HuH-7 (cell line): Measurements from ENCODE around the gene TPPP3.
A peak's percentile ranks its signal among the peaks of the same experiment; 100 is the strongest.

Source experiments
- DNase-seq: peaks from one replicate; pipeline ENCODE4 v3.0.0; 2011; ENCODE audit warnings: low spot score

Gene TPPP3

DNA sequence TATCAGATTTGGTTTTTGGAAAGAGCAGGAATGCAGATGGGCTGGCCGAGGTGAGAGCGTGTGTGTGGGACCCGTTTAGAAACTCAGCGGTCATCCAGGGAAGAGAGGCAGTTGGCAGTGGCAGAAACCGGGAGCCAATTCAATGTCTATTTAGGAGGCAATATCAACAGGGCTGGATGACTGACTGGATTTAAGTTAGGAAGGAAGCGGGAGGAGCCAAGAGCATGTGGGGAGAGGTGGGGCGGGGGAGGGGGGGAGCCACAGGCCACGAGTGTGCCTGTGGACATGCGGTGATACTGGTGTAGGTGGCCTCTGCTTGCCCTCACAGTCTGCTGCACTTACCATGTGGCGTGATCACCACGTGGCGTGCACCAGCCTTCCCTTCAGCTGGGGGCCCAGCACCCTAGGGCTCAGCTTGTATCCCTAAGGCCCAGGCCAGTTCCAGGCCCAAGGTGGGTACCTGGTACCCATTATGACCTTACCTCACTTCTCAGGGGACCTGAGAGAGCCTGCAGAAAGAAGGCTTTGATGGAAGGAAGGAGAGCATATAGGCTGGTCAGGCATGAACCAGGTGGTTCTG, 10.8 kb upstream of the TPPP3 start:
- DNase-seq: no peak

DNA sequence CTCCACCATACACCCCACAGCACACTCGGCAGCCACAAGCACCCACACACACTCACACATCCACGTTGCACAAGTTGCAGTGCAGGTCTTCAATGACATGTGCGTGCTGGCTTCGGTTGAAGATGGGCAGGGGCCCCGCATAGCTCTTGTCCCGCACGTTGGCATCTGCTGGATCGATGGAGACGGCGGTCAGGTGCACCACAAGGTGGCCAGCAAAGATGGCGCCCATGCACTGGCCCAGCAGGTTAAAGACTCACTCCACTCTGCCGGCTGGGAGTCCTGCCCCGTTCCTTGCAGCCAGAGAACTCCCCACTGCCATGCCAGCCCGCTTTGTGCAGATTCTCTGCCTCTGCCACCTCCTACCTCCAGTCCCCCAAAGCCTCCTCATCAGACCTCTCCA, 7.6 kb upstream of the TPPP3 start:
- no peak for DNase-seq

DNA sequence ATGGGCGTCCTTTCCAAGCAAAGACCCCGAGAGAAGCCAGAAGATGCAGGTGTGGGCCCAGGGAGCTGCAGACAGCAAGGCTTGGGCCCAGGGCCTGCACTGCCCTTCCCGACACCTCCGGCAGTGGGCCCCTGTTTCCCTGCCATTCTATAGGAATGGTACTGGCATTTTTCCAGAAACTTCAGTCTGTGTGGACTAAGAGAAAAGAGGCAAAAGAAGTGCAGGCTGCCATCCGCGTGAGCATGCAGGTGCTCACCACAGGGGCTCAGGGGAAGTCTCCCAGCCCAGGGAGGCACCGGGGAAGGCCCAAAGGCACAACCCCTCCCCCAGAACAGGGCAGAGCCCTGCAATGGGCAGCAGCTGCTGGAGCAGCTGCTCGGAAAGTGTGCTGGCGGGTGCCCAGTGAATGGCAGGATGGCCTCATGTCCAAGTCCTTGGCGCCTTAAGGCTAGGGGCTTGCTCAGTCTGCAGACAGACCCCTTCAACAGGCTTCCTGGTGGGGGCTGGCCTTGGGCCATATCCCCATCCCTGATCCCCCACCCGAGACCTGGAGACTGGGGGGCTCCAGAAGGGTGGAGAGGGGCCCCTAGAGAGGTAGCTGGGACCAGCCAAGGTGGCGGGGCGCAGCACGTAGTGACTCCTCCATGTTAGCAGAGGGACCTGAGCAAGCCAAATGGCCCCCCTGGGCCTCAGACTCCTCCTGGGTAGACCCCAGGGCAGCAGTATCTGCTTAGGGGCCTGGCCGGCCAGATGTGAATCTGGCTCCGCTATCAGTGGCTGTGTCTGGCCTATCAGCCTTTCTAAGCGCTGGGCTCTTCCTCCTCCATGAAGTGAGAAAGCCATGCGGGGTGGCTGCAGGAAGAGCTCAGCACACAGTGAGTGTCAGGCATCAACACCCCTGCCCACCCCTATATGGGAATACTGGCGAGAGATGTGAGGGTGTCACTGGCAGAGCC, 6.7 kb upstream of the TPPP3 start:
- no peak for DNase-seq

DNA sequence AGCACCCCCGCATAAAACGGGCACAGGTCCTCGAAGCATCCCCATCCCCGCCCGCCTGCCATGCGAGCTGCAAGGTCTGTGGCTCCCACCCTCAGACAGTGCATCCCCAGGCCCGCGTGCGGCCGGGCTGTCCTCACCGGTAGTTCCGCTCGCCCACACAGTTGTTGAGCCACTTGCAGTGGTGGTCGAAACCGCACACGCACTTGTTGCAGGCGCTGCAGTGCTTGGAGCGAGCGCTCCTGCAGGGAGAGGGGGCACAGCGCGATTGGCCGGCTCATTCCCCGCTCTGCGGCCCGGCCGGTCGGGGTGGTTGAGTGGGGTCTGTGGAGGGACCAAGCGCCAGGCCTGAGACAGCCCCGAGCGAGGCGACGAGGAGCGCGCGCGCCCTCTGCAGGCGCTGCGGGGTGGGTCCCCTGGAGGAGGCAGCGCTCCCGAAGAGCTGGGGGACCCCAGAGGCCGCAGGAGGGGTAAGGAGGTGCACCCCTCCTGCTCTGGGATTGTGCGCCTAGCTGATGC, 6.0 kb upstream of the TPPP3 start:
- DNase-seq: peak; percentile 89

DNA sequence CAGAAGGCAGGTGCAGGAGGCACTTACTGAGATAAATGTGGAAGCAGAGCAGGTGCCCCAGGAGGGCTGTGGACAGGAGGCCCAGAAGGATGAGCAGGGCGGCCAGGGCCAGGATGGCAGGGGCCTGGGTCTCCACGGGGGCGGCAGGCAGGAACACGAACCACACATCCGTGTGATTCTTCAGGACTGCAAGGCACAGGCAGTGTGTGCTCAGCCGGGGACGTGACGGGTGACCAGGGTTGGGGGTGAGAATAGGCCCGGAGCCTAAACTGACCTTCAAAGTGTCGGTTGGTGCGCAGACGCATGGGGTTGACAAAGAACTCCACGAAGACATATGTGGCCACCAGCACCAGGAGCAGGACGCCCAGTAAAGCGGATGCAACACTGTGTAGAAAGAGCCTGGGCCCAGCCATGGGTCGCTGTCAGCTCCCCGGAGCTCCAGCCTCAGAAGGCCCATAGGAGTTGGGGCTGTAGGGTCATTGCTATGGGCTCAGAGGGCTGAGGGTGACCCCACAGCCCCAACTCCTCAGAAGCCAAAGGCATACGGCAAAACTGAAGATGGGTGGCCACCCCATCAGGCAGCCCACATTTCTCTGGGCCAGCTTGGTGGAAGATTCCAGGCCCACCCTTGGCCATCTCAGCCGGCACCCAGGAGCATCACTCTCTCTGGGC, 5.4 kb upstream of the TPPP3 start:
- no peak for DNase-seq

DNA sequence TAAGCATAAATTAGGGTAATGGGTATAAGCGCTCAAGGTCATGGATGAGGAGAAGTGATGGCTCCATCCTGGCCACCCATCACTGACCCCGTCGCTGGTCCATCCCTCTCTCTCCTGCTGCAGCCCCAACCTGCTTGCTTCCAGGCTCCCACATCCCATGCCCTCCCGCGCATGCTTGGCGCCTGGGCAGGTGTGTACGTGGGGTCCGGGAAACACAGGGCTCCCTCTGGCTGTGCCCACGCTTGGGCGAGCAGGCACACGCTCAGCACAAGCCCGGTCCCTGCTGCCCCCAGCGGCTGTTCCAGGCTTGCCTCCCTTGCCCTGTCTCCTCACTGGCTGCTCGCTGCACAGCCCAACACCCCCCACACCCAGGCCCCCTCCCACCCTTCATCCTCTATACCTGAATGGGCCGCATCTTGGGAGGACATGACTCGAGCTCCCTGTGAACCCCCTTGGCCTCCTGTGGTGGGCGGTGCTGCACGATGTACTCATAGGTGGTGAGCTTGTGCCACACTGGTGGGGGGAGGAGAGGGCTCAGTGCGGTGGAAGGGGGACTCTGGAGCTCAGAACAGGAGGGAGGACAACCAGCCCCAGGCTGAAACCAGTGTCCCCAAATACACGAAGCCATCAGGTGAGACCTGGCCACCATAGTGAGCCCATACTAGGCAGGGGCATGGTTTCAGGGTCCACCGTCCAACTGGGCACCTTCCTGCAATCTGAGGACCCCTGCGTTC, 4.7 kb upstream of the TPPP3 start:
- no peak for DNase-seq

DNA sequence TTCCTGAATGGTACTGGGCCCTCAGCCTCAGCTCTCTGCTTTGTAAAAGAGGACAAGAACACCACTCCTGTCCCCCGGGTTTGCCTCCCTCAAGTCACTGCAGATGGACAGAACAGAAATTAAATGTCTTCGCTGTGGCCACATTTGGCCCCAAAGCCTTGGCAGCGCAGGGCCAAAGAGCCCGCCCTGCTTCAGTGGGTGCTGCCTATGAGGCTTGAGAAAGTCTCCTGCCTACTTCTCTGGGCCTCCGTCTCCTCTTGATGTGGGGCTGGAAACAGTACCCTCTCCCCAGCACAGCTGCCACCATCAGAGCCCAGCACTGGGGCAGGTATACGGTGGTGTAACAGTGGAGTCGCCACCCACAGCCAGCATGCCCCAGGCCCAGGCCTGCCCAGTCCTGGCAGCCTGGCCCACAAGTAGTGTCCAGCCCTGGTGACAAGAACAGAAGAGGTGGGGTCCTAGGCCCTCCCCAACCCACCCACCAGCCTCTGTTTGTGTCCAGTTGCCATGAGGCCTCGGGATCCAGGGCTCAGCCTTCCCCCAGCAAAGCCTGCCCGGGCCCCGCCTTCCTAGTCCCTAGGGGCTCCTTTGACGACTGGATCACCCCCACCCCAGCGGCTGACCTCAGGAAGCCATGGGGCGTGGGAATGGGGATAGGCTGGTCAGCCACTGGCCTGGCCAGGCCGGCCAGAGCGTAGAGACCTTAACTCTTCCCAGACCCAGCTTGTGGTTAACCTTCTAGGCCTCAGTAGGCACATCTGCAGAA, 3.9 kb upstream of the TPPP3 start:
- DNase-seq: no peak

DNA sequence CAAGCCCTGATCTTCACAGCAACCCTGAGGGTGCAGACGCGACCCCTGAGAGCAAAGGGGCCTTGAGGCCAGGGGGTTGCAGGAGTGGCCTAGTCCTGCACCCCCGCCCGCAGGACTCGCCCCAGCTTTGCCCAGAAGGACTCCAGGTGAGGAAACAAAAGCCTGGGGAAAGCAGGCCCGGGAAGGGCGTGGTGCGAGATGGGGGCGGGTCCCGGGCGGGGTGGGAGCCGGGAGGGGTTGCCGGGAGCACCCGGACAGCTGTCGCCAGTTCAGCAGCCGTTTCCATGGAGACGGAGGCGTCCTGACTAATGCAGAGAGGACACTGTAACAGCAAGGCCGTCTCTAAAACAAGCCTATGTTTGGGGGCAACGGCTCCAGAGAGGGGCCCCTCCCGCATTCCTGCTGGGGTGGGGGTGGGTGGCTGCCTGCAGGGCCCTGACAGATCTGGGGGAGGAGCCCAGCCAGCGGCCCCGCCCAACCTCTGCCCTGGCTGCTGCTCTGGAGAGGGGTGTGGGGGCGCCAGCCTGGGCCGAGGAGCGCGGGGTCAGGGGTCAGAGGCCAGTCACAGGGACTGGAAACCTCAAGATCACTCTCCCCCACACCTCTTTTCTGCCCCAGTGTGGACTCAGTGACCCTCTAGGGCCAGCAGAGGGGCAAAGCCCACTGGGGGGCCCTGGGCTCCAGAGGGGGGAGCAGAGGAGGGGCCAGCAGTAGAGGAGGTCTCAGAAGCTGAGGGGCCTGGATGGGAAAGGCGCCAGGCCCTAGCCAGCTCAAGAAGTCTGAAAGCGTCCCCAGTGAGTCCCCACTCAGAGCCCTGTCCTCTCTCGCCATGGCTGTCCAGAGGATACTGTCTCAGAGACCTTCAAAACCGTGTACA, 3.1 kb upstream of the TPPP3 start:
- peak; percentile 54 for DNase-seq

DNA sequence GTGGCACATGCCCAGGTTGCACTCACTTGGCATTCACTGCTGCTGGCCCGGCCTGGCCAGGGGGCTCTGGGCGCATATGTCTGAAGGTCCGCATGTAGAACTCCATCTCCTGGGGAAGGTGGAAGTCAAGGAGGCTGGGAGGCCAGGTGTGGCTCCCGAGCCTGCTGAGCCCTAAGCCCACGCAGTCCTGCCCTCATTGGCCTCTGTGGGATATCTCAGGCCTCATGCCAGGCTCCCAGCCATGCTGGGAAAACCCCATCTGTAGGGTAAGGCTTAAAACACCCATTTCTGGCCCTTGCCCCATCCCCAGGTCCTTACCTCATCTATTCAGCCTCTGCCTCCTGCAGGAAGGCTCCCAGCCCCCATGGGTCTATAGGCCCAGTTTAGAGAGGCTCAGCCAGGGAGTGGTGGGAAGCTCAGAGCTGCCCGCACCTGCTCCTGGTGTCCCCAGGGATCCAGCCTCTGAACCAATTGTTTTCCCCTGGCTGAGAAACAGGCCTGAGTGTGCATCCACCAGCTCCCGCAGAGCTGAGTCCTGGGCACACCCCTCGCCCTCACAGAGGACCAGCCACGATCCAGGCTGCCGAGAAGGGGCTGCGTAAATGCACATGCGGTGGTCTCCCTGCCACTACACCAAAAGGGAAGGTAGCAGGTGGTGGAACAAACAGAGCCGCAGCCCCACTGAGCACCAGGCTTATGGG, 2.3 kb upstream of the TPPP3 start:
- DNase-seq: no peak

DNA sequence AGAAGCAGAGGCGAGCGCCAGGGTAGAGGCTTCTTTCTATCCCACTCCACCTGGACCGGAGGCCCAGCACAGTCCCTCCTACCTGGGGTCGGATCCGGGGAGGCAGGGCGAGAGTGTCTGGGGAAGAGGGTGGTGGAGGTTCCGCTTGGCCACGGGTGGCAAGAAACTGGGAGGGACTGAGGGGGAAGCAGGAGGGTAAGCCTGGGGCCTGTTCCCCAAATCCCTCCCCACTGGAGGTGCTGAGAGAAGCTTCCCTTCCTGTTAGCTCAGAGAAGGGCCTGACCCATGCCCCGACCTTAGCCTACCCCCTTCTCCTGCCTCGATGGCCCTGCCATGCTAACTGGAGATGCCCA, 1.8 kb upstream of the TPPP3 start:
- DNase-seq: no peak

DNA sequence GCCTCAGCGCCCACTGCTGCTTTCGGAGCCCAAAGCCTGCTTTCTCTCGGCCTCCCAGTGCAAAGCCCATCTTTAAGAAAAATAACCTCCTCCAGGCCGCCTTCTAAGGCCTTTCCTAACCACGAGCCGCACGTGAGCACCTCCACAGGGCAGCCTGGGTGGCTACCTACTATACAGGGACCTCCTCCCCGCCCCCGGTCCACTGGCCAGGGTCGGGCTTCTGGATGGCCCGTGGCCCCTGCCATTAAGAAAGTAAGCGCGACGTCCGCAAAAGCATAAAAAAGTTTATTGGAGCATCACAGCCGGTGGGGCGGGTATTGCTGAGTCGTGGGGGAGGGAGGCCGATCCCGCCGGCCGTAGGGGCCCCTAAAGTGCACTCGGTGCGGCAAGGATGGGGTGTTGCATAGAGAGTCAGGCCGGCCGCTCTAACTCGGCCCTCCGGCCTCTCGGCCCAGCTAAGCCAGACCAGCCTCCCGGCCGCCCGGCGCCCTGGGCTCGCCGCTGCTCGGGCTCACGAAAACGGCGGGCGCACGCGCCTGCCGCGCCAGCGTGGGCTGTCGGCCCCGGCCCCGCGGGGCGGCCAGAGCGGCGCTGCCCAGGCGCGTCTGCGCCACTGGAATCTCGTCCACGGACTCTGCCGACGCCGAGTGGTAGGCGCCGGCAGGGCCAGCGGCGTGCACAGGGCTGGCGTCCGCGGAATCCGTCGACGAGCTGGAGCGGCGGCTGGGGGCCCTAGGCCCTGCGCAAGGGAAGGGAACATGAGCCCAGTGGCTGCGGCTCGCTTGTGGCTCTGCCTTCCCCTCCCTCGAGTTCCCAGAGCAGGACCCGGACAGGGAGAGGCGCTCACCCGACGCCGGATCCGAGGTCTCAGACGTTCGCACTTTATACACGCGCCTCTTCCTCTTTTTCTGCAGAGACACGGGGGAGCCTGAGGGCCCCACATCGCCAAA, 1.1 kb upstream of the TPPP3 start:
- DNase-seq: no peak

DNA sequence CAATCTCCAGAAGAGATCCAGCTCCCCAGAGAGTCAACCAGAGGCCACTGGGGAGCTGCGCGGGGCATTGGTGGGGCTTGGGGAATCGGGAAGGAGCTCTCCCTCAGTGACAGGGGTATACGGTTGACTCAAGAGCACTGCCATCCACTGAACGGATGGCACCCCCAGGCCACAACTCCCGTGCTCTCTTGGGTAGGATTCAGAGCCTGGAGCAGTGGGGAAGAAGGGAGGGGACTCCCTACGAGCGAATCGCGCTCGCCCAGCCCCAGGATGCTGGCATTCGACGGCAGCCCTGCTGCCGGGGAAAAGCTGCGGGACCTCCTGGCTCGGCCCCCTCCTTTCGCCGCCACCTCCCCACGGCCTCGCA, 473 bp upstream of the TPPP3 start:
- DNase-seq: no peak

DNA sequence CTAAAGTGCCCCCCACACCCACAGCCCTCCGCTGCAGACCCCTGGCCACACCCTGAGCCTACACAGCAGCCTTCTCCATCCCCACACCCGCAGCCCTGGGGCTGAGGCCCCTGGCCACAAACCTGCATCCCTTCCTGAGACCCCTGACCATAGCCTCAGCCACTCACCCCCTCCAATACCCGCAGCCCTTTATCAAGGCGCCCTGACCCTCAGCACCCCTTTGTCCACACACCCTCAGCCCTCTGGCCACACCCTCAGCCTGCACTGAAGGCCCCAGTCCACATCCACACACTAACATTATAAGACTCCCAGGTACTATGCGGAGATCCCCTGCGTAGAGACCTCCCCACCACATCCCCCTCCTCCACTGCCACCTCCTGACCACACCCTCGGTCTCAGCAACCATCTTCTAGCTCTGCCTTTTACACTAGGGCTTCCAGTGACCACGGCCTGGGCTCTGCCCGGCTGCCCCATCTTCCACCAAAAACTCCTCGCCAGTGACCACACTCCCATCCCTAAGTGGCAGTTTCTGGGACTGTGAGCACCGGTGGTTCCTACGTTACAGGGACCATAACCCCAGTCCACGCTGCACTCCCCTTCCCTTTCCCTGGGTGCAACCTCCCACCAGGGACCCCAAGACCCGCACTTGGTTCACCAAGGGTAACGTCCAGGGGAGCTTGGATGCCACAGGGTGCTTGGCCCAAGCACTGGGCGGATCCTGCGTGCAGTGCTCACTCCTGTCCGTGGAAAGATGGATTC, 818 bp downstream of the TPPP3 start:
- no peak for DNase-seq

DNA sequence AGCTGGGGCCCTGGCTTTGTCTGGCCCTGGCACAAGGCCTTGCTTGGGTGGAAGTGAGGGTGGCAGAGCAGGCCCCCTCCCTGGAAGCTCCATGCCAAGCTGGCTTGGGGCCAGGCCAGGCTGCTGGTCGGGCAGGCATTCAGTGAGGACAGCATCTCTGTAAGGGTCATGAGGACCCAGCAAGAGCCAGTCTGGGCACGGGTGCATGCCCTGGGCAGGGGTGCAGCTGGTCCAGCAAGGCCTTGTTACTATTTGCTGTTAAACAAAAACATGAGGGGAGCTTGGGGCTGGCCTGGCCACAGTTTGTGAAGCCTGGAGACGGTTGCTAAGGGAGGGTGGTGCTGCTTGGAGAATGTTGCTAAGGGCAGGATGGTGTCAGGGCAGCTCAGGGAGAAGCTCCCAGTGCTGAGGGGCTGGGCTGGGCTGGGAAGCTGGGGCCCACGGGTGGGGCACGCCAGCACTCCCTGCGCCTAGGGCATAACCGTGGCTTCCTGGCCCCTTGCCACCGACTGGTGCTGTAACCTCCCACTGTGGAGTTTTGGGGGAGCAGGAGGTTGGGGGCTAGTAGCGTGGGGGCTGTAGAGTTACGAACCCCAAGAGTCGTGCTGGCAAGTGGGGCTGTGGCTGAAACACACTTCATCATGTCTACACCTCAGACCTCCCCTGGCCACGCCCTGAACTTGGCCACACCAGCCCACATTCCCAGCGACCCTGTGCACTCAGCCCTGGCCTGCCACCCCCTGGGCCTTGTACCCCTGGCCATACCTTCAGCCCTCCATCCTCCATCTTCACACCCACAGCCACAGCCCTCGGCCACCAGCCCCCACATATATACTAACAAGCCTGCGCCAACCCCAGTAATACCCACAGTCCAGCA, 1.6 kb downstream of the TPPP3 start:
- DNase-seq: no peak

DNA sequence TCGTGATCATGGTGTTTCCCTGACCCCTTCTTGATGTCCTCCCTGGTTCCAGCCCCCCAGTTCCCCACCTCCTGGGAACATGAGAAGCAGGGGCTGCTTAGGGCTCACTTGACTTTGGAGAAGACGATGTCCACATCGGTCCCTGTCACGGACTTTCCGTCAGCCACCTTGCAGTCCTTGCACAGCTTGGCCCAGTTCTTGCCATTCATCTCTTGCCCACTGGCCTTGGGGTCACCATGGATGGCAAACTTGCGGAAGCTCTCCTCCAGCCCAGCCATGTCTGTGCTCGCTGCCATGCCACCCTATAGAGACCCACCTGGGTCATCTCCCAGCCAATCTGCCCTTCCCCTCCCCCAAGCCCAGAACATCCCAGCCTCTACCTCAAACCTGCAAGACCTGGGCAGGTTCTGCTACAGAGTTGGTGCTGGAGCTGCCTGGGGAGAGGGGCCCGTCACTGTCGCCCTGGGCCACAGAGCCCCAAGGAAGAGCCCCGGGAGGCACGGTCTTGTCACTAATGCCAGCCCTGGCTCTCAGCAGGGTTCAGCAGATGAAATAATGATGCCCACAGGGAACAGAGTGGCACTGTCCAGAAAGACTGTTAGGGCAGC, 2.4 kb downstream of the TPPP3 start:
- no peak for DNase-seq
